HG02981 (cell line): Measurements from ENCODE around the gene SURF4.
"Not testable (repeated sequence)": the region's sequence is repeated elsewhere in the genome, so short reads cannot be mapped to it uniquely, and the experiment has no call there.

Source experiments
- ATAC-seq: cut with Tn5 transposase; IDR thresholded peaks from one replicate; pipeline ENCODE4 v1.9.1; 2021; ENCODE audit warnings: mild to moderate bottlenecking, moderate library complexity; ENCODE audit not compliant: unreplicated experiment

SURF4 gene

DNA sequence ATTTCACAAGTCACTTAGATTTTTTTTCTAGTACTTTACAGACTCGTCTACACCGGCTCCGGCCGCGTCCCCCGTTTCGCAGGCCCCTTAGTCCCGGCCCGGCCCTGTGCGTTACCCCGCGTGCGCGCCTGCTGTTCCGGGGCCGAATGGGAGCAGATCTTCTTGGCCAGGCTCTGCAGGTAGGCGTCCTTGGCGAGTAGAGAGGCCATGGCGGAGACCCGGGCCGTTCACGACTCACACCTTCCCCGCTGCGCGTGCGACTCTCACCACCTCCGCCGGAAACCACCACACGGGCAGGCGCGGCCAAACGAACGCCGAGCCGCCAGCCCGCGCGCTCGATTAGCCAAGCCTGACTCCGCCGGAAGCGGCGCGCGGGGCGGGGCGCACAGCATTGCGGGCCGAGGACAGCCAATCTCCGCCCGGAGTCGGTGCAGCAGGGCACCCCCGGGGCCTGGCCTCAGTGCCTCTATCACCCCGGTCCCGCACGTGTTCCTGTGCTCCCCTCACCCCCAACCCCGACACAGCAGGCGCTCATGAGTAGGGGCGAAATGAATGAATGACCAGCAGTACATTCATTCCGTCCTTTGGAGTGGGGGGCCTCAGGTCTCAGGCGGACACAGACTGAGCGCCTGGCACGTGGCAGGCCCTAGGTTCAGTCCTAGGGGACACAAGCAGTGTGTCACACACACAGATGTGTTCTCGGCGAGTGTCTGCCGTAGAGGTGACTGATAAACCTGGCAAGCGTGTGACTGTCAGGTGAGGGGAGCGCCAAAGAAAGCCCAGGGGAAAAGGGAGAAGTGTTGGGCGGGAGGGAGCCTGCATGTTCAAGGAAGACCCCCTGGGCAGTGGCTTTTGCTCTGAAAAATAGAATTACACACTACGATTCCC is 39.7 kb downstream of the SURF4 start, which contains the start of gene SURF6:
Gene SURF6, minus strand, starts transcription at position 265 of the 888 bp plus-strand sequence. Its CDS starts 56 bp downstream, at position 209.
- peak; percentile 78 for ATAC-seq

DNA sequence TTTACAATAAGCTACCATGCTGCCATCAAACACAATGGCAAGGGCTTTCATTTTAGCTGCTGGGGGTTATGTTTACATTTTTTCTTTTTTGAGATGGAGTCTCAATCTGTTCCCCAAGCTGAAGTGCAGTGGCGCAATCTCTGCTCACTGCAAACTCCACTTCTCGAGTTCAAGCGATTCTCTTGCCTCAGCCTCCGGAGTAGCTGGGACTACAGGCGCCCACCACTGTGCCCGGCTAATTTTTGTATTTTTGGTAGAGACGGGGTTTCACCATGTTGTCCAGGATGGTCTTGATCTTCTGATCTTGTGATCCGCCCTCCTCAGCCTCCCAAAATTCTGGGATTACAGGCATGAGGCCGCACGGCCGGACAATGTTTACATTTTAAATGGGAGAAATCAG is 41.0 kb downstream of the SURF4 start:
- not testable (repeated sequence) for ATAC-seq

DNA sequence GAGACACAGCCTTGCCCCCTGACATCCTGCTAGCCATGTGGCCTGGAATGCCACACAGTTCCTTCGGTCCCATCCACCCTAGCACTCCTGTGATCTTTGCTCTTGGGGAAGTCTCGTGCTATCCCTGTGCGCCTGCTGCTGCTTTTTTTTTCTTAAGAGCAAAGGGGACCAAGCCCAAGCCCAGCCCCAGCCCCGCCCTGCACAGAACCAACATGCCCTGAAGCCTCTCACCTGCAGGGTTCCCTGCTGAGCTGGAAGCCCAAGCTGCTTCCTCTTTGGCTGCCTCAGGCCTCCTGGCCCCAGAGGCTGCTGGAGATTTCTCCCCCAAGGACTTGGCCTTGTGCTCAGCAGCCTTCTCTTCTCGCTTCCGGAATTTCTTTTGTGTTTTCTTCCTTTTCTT is 41.7 kb downstream of the SURF4 start:
- ATAC-seq = no peak

DNA sequence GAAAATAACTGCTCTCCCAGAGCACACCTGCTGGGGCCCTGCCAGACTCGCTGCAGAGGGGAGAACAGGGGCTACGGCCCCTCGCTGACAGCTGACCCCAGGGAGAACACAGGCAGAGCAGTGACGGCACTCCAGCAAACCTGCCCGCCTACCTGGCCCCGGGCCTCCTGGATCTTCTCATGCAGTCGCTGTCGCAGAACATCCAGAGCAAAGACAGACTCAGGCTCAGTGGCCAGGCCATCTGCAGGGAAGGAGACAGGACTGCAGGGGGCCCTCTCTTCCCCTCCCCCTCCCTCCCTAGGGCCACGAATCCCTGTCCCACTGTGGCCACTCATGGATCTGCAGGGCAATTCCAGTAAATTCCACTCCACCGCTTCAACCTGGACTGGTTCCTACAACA is 42.3 kb downstream of the SURF4 start:
- ATAC-seq = no peak

DNA sequence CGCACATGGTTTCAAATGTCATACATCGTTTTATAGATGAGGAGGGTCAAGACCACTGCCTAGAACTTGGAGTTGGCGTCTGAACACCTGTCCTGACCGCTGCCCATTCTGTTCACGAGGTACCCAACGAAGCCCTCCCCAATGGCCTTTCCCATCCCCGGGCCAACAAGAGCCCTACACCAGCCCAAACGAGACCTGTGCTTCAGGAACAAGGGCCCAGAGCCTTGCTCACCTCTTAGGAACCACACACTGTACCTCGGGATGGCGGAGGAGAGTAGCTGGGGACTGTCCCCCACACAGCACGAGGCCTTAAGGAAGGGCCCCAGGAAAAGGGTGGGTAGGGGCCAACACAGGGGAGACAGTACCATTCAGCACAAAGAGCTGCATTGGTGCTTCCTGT is 42.8 kb downstream of the SURF4 start:
- no peak for ATAC-seq

DNA sequence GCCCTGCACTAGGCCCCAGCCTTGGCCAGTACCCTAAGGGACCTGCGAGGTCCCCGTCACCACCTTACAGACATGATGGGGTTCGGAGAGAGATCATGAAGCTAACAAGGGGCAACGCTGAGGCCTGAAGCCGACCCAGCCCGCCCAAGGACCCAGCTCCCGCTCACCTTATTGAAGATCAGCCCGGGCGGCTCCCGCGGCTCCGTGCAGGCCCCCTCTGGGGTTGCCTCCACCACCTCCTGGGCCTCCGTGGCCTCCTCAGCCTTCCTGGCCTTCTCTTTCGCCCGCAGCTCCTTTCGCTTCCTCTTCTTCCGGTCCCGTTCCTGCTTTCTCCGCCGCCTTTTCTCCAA is 43.5 kb downstream of the SURF4 start:
- no peak for ATAC-seq

DNA sequence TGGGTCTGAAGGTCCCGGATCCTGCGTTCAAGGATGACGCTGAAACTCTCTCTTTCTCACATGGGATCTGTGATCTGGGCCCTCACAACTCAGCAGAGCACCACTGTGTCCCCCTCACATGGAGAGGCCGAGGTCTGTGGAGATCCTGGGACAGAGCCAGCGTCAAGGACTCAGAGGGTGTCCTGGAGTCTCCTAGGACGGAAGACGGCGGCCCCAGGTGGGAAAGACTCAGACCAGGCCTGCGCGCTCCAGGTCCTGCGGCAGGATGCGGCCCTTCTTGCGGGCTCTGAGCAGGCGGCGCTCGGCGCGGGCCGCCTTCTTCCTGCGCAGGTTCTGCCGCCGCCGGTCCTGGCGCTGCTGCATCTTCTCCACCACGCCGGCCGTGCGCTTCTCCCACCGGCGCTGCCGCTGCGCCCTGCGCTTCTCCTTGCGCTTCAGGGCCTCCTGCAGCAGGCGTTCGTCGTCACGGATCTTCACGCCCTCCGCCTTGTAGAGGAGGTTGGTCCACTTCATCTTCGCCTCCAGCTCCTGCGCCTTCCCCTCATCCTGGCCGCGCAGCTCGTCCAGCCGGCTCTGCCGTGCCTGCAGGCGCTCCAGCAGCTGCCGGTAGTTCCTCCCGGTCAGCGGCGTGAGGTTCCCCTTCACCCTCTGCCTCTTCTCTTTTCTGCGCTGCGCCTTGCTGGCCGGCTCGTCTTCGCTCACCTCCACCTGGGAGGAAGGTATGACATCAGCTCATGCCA is 44.0 kb downstream of the SURF4 start:
- no peak for ATAC-seq

DNA sequence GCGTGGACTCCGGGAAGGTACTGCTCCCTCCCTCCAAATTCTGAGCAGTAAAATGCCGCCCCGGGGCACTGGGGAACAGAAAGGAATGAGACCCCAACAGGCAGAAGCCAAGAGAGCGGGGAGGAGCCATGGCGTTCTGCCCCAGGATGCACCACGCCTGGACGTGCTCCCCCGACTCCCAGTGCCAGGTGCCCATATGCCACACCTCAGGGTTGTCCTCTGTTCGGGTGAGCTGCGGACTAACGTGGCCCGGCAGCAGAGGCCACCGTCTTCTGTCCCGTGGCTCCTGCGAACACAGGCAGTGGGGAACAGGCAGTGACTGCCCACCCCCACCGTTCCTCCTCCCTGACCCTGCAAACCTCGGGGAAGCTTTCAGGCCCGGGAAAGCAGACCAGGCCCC is 44.6 kb downstream of the SURF4 start:
- no peak for ATAC-seq

DNA sequence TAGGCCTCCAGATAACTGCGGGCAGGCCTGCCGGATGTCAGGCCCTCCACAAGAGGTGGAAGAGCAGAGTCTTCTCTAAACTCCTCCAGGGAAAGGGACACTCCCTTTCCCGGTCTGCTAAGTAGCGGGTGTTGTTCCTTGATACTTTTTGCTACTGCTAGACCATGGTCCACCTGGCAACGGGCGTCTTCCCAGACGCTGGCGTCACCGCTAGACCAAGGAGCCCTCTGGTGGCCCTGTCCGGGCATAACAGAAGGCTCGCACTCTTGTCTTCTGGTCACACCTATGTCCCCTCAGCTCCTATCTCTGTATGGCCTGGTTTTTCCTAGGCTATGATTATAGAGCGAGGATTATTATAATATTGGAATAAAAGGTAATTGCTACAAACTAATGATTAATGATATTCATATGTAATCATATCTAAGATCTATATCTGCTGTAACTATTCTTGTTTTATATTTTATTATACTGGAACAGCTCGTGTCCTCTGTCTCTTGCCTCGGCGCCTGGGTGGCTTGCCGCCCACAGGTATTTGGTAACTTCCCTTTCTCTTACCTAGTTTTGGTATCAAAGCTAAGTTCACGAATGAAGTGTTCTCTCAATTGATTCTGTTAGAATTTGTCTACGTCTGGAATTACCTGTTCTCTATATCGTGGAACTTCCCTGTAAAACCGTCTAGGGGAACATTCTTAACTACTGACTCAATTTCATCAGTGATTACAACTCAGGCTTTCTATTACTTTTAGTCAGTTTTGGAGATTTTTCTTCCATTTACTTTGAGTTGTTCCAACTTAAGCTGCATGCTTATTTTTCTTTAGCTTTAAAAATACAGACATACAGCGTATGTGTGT is 46.3 kb downstream of the SURF4 start:
- ATAC-seq = not testable (repeated sequence)

DNA sequence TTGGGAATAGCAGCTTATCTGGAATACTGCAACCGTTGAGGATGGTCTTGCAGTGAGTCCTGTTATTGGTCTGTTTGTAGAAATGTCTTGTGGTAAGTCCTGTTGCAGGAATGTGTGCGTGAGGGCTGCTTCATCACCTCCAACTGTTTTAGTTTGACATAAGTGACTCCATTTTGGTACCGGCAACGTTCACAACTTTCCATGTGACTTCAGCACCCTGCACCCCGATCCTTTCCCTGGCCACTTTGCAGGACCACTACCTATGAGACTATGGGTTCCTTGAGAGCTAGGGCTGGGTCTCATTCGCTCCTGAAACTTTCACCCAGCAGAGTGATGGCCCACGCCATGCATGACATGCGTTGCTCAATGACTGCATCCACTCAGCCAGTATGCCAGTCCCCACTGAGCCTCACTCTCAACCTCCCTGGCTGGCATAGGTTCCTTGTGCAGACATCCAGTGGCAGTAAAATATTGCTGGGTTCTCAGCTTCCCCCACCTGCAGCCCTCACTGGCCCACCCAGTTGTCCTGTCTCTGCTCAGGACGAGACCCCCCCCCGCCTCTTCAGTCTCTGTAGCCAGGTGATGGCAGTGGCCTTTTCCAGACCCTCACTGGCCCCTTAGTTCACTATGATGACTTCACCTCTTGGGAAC is 47.9 kb downstream of the SURF4 start:
- ATAC-seq = no peak

DNA sequence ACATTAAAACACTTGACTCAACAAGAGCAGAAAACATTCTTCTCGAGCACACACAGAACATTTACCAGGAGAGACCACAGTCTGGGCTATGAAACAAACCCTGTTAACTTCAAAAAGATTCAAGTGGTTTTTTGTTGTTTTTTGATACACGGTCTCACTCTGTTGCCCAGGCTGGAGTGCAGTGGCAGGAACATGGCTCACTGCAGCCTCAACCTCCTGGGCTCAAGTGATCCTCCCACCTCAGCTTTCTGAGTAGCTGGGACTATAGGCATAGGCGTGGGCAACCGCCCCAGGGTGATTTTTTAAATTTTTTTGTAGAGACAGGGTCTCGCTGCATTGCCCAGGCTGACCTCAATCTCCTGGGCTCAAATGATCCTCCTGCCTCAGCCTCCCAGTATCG is 48.8 kb downstream of the SURF4 start:
- not testable (repeated sequence) for ATAC-seq

DNA sequence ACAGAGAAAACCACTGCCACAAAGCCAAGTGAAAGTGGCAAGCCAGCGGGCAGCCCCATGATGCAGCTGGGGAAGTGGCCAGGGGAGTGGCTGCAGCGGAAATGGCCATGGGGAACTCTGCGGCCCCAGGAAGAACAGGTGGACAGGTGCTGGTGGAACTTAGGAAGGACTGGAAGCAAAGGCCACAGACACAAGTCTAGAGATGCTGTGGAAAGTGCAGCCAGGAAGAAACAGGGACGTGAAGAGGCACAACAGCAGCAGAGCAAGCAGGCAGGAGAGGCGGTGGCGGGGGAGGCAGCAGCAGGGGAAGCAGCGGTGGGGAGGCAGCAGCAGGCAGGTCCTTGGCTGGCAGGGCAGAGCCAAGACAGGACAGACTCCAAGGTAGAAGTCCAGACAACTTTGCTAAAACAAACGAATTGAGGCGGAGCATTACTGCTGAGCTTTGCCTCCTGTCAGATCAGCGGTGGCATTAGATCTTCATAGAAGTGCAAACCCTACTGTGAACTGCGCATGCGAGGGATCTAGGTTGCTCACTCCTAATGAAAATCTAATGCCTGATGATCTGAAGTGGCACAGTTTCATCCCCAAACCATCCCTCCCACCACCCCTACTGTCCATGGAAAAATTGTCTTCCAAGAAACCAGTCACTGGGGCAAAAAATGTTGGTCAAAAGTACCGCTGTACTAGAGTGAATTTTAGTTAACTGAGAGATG is 51.7 kb downstream of the SURF4 start:
- ATAC-seq = no peak

DNA sequence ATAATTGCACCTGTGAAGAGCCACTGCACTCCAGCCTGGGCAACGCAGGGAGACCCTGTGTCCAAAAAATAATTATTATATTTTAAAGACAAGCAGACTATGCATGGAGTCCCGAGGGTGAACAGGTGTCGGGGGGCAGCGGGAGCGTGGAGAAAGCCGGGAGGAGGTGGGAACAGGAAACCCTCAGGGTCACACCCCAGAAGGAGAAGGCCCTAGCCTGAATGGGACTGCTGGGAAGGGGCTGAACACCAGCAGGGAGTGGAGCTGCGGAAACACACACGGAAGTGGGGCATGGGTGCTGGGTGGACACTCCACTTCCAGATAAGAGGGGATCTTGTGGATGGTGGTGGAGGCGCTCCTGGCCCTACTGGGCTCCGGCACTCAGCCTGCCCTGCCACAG is 52.6 kb downstream of the SURF4 start:
- no peak for ATAC-seq

DNA sequence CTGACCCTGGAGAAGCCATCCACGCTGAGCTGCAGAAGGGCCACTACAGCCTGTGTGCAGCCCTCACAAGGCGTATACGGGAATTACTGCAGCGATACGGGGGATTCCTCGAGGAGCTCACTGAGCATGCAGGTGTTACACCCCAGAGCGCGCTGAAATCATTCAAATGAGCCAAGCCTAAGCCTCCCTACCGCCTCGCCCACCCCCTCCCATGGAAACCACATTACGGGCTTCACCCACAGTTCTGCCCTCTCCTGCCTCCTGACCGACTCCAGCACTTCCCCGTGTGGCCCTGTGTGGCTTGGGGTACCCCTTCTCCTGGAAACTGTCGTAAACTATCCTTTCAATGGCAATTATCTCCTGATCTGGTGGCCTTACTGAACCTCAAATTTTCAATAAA is 53.2 kb downstream of the SURF4 start:
- no peak for ATAC-seq

DNA sequence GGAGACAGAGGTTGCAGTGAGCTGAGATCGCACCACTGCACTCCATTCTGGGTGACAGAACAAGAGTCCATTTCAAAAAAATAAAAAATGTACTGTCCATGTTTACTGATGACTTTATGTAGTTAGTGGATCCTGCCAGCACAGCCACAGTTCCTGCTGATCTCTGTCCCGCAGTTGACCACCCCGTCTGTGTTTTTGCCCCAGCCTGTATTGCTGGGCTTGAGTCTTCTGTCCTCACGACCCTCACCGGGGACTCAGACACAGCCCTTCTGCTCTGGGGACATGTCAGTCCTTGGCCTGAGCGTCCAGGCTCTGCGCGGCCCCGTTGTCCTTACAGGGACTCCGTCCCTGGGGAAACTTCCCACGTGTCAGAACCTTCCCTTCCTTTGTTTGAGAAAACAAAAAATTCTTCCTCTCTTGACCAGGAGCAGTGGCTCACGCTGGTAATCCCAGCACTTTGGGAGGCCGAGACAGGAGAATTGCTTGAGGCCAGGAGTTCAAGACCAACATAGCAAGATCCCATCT is 54.4 kb downstream of the SURF4 start:
- ATAC-seq = no peak

DNA sequence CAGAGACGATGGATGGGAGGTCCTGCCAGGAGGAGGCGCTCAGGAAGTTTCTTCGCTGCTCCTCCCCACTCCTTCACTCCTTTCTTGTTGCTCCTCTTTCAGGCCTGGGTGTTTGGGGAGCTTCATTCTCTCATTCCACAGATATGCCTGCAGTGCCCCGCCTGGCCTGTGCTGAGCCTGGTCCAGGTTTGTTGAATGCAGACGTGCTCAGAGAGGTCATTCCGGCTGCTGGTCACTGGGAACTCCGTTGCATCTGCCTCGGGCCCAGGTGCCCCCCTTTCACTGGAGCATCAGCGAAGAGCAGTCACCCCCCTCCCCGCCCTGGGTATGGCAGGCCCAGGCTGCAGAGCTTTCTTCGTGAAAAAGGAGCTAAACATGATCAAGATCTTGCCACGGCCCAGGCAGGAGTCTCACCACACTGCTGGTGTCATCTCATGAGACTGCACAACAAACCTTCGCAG is 55.4 kb downstream of the SURF4 start:
- no peak for ATAC-seq

DNA sequence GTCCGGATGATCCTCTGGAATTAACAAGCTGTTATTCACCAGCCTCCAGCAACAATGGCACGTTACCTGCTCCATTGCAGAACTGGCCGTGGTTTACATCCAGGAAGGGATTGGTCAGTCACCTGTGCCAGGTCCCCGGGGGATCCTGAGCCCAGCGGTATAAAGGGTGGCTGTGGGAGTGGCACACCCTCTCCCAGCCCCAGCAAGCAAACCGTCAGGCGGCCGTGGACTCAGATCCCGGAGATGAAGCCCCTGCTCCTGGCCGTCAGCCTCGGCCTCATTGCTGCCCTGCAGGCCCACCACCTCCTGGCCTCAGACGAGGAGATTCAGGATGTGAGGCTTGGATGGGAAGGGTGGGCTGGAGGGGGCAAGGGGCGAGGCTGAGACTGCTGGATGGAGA is 58.3 kb downstream of the SURF4 start:
- ATAC-seq = not testable (repeated sequence)

DNA sequence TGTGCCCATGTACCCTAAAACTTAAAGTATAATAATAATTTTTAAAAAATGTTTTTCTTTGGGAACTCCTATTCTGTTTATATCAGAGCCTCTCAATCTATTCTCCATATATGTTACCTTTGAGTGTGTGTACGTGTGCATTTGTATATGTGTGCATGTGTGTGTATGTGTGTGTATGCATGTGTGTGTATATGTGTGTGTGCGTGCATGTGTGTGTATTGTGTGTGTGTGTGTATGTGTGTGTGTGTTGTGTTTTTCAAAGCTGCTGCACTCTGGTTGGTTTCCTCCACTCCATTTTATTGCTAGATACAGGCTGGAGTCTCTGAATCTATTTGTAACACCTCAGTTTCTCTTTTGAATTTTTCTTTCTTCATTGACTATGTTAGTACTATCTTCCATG is 59.9 kb downstream of the SURF4 start:
- no peak for ATAC-seq
